ENCODE results near the gene TNFAIP8L3.
"Not testable (repeated sequence)": the region's sequence is repeated elsewhere in the genome, so short reads cannot be mapped to it uniquely, and the experiment has no call there.

Gene TNFAIP8L3

DNA sequence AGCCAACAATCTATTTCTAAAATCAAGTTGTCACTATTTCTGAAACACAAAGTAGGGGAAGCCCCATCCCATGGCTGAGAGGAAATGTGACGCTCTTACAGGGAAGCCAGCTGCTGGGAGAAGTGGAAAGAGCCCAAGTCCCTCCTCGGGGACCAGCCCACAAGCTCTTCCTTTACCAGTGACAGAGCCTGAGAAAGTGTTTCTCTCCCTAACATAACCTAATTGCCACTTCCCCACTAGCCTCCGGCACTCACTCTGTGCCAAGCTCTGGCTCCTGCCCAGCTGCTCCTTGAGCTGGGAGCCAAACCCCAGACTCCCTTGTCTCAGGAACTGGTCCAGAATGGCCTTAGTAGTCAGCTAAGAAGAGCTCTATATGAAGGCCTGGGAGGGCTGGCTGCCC, 42.9 kb downstream of the TNFAIP8L3 start:
- no peak for DNase-seq

GRCh38 chr15:51049081-51049480, 45.6 kb downstream of the TNFAIP8L3 start:
- DNase-seq: no peak

GRCh38 chr15:51048308-51048707, 46.4 kb downstream of the TNFAIP8L3 start:
- no peak for DNase-seq

GRCh38 chr15:51046799-51047449, 47.8 kb downstream of the TNFAIP8L3 start:
- DNase-seq: no peak

DNA sequence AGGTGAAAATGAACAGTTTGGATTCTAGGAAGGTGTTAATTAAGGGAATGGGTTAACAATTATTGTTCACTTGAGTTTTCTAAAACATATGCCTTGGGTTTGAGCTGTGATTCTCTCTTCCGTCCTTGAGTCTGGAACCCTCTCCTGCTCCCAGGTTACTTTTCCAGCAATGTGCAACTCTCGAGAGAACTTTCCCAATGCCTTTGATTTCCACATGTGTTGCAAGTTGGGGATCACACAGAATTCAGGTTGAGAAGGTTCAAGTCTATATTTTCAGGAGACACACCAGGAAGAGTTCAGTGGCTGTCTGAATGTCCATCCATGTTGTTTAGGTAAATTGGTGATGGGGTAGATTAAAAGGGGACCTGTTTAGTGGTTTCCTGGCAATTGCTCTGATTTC, 48.7 kb downstream of the TNFAIP8L3 start:
- no peak for DNase-seq

DNA sequence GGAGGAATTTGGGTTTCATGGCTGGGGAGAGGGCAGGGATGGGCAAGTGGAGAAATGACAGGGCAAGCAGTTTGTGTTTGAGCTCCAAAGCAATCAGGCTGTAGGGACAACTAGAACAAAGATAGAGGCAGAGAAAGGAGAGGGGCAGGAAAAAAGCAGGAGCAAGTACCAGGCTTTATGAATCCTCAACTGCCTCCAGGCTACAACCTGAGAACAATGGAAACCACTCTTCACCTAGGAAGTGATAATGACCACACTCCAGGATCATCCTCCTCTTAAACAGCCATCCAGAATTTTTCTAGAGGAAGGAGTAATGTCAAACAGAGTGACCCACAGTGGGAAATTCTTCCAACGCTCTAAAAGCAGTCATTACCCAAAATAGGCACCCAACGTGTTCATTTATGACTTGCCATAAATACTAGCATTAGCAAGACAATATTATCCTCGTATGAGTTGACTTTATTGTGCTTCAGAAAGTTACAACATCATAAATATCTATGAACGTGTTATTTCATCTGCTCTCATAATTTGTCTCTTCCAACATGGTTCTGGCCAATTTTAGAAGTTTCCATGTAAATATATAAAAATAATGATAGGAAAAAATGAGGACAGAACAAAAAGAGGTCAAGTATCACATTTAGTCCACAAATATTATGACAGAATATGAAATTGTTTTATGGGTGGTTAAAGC, 50.5 kb downstream of the TNFAIP8L3 start:
- DNase-seq: no peak

- DNase-seq: no peak
These were observed 55.8 kb downstream of the TNFAIP8L3 start for GRCh38 chr15:51038974-51039319.

- no peak for DNase-seq
These were observed 56.3 kb downstream of the TNFAIP8L3 start for GRCh38 chr15:51038162-51038973.

- not testable (repeated sequence) for DNase-seq
These were observed 57.2 kb downstream of the TNFAIP8L3 start for GRCh38 chr15:51037474-51037873.

GRCh38 chr15:51030649-51031316, 63.9 kb downstream of the TNFAIP8L3 start:
- peak; percentile 30 for DNase-seq

DNA sequence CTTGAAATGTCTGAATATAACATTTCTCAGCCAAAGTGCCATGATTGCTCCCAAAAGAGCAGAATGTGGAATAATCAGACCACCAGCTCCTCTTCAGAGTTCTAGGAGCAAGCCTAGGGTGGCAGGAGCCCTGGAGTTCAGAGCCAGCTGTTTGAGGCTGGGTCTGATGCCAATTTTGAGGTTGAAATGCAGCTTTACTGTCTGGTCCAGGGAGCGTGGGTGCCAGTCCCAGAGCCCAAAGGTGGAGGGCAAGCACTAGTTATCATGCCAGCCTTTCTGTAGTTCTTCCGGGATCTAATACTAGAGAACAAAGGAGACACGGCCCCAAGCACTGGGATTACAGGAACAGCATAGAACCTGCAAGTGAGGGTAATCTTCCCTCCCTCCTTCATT, 69.3 kb downstream of the TNFAIP8L3 start:
- no peak for DNase-seq

DNA sequence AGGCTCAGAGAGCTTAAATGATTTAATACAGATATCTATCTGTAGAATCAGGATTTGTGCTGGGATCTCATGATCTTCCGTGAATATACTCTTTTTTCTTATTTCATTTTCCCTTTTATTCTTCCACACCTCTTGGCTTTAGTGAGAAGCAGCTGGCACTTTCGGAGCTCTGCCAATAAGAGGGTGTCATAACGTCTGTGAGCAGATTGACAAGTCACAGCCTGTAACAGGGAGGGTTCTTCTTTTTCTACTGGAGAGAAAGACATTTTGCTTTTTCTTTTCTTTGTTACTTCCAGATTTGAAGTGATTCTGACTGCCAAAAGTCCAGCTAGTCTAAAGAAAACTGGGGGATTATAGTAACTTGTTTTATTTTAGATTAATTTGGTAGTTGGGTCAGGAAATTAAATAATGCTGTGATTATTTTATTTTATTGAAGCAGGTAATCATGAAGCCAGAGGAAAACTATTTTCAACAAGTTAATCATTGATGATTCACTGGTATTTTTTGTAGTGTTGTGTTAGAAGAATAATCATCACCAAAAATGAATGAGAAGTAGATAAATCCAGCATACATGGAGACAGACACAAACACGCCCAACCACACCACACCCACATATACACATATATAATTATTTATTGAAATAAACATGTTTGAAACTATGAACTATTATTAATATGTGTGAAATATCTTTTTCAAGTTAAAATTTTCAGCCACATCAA, 69.8 kb downstream of the TNFAIP8L3 start:
- no peak for DNase-seq

- no peak for DNase-seq
These were observed 71.2 kb downstream of the TNFAIP8L3 start for GRCh38 chr15:51023499-51023898.

GRCh38 chr15:51022206-51022605, 72.5 kb downstream of the TNFAIP8L3 start:
- DNase-seq: no peak

- DNase-seq: no peak
These were observed 78.1 kb downstream of the TNFAIP8L3 start for GRCh38 chr15:51016615-51017014.

- DNase-seq: no peak
These were observed 83.5 kb downstream of the TNFAIP8L3 start for GRCh38 chr15:51011212-51011611.

- DNase-seq: no peak
These were observed 87.5 kb downstream of the TNFAIP8L3 start for GRCh38 chr15:51007131-51007666.

All from amniotic stem cell (primary cell).